ENCODE results near the gene ERG. TPM values are rescaled to one million over a fixed set of nuclear protein-coding genes. Genes with fewer than 3 reads are reported as not detected.
A peak's percentile ranks its signal among the peaks of the same experiment; 100 is the strongest.

The ERG gene
- total and polyA plus RNA-seq, 2 of the 8 experiments (the other 6 are each of a cell fraction or from before 2014, with no cell fraction given), result 1.0 to 3.0 TPM

GRCh38 chr21:38333301-38334272, 164.7 kb downstream of the ERG start:
- Histone ChIP-seq H3K56ac (replicated peaks; ENCODE audit: insufficient read length, low read depth, low read length) (no peak overlapping the region), H3K14ac (ENCODE audit: insufficient read length) (no peak overlapping the region), H3K4me3 (ENCODE audit: extremely low read depth in 1 of 4, insufficient read depth in 2 of 4, low read depth in 3 of 4, low read length in 4 of 4) (no peak overlapping the region), H3K4me1 (replicated peaks in 1 of 4; ENCODE audit: control insufficient read depth in 3 of 4, insufficient read depth in 4 of 4, low read length in 3 of 4) (no peaks in the 10 kb centered on the region), H2BK120ac (replicated peaks; ENCODE audit: low read depth, low read length) (no peak overlapping the region), H3K36me3 (ENCODE audit: control insufficient read depth in 2 of 4, insufficient read depth in 4 of 4, low read length in 3 of 4) (no peaks in the 10 kb centered on the region), H3K27ac (ENCODE audit: low read depth, low read length) (no peak overlapping the region), H3K4me2 (ENCODE audit: insufficient read depth in 1 of 2, low read depth in 2 of 2, low read length in 2 of 2) (no peak overlapping the region), H3K79me2 (ENCODE audit: control insufficient read depth in 1 of 2, insufficient read depth in 2 of 2, low read length in 2 of 2) (no peaks in the 10 kb centered on the region), H3K23me2 (ENCODE audit: low read depth, low read length) (no peaks in the 10 kb centered on the region), H3K9me3 (ENCODE audit: insufficient read depth in 2 of 2, low read depth in 1 of 2, low read length in 1 of 2) (no peaks in the 10 kb centered on the region), H2AFZ (ENCODE audit: low read length) (no peak overlapping the region), H2BK12ac (ENCODE audit: low read depth, low read length) (no peak overlapping the region), H3K23ac (ENCODE audit: insufficient read length) (no peak overlapping the region), H3K9ac (replicated peaks in 1 of 4; ENCODE audit: extremely low read depth in 1 of 4, low read depth in 3 of 4, low read length in 3 of 4) (0 out of 7 replicates have a peak overlapping the region, but pooled peaks of 1 of the 4 experiments have one; percentile 6), H3K4ac (replicated peaks; ENCODE audit: insufficient read length, low read depth, low read length) (no peak overlapping the region), H3K27me3 (replicated peaks in 1 of 4; ENCODE audit: control insufficient read depth in 3 of 4, extremely low read depth in 1 of 4, insufficient read depth in 3 of 4, low read length in 3 of 4) (no peaks in the 10 kb centered on the region), H3K18ac (ENCODE audit: extremely low read depth, low read length) (no peak overlapping the region), H2BK15ac (ENCODE audit: low read length) (no peak overlapping the region), H2BK5ac (ENCODE audit: low read depth, low read length) (no peak overlapping the region), H4K5ac (ENCODE audit: insufficient read length, low read depth, low read length) (no peak overlapping the region), H4K8ac (ENCODE audit: extremely low read depth, insufficient read depth, low read length) (no peak overlapping the region), H3K79me1 (ENCODE audit: low read depth, low read length) (no peaks in the 10 kb centered on the region), H2AK5ac (ENCODE audit: low read depth, low read length) (no peak overlapping the region), H4K91ac (replicated peaks; ENCODE audit: insufficient read length, low read length) (no peak overlapping the region), H2BK20ac (ENCODE audit: low read length) (no peak overlapping the region), H4K20me1 (replicated peaks in 1 of 2; ENCODE audit: control insufficient read depth in 1 of 2, insufficient read depth in 2 of 2, low read length in 2 of 2) (no peaks in the 10 kb centered on the region)
- no peak for FAIRE-seq
- ChIA-PET POLR2A (ENCODE audit: partially characterized antibody) (no interaction called here), CTCF (ENCODE audit: partially characterized antibody) (interaction anchor here (0.6 to 3.7 kb wide), 17 partner anchors 9 to 203 kb away, joined by 3 to 28 read pairs (median 3); no protein-coding TSS in a partner anchor)
- 91% methylated on average over 8 of the region's 8 CpGs; no CpG with 5 or more reads in 1 of the 2 experiments for WGBS, 2 experiments (ENCODE audit: extremely low coverage in 1 of 2, insufficient coverage in 1 of 2, insufficient read length in 1 of 2, insufficient replicate concordance in 2 of 2, low coverage in 1 of 2, low lambda C conversion rate in 2 of 2, missing lambda C conversion rate in 1 of 2)
- no peak for DNase-seq (ENCODE audit: low read depth in 1 of 2, low spot score in 2 of 2)
- TF ChIP-seq RAD21 (IDR thresholded peaks at IDR 0.05 in 1 of 2, conservative IDR thresholded peaks at IDR 0.05 in 1 of 2; ENCODE audit: low read depth in 2 of 2, low read length in 2 of 2) (peak; percentile 67 to 81), SP2 (IDR thresholded peaks at IDR 0.05; ENCODE audit: low read length) (no peak), ASH2L (IDR thresholded peaks at IDR 0.05; ENCODE audit: low read length) (no peak), TEAD4 (IDR thresholded peaks at IDR 0.05; ENCODE audit: low read depth, low read length) (no peak), BACH1 (IDR thresholded peaks at IDR 0.05; ENCODE audit: low read length) (no peak)

All from H1 (cell line).